GM12878 (cell line): ENCODE measurements around the gene XG.

Experiments used
- CBX5 ChIP-seq: sonication (generic); IDR thresholded peaks from 2 replicates; pipeline ENCODE4 v1.6.1; 2016; ENCODE audit warnings: low read depth, moderate library complexity, mild to moderate bottlenecking, inconsistent platforms
- CHD2 ChIP-seq: IDR thresholded peaks from 2 replicates; pipeline ENCODE4 v1.6.1; 2011; ENCODE audit warnings: low read depth, low read length, improper control_type of control experiment, borderline replicate concordance
- FOXM1 ChIP-seq: IDR thresholded peaks from 2 replicates; pipeline ENCODE4 v1.6.1; 2012; ENCODE audit warnings: low read depth, mild to moderate bottlenecking, inconsistent platforms, low read length, moderate library complexity
- MYC ChIP-seq: IDR thresholded peaks from 2 replicates; pipeline ENCODE4 v1.6.1; 2011; ENCODE audit warnings: mild to moderate bottlenecking, low read length, moderate library complexity, inconsistent platforms; ENCODE audit not compliant: insufficient read depth, insufficient replicate concordance, insufficient read length, severe bottlenecking
- PAX8 ChIP-seq: fragments of 450-650 bp; IDR thresholded peaks from 2 replicates; pipeline ENCODE4 v1.6.1; 2017; ENCODE audit warnings: mild to moderate bottlenecking, moderate library complexity
- RUNX3 ChIP-seq: IDR thresholded peaks from 2 replicates; pipeline ENCODE4 v1.6.1; 2012; ENCODE audit warnings: low read length, inconsistent platforms

- TF ChIP-seq CBX5 (no peak), CHD2 (no peak), FOXM1 (no peak), RUNX3 (no peak), PAX8 (no peak), MYC (no peak)
Observed at GRCh38 chrX:2794336-2794735, 42.5 kb downstream of the XG start.
